ENCODE results near the gene KLHL42.
"Not testable (repeated sequence)": the region's sequence is repeated elsewhere in the genome, so short reads cannot be mapped to it uniquely, and the experiment has no call there.

KLHL42 gene, protein sequence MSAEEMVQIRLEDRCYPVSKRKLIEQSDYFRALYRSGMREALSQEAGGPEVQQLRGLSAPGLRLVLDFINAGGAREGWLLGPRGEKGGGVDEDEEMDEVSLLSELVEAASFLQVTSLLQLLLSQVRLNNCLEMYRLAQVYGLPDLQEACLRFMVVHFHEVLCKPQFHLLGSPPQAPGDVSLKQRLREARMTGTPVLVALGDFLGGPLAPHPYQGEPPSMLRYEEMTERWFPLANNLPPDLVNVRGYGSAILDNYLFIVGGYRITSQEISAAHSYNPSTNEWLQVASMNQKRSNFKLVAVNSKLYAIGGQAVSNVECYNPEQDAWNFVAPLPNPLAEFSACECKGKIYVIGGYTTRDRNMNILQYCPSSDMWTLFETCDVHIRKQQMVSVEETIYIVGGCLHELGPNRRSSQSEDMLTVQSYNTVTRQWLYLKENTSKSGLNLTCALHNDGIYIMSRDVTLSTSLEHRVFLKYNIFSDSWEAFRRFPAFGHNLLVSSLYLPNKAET

DNA sequence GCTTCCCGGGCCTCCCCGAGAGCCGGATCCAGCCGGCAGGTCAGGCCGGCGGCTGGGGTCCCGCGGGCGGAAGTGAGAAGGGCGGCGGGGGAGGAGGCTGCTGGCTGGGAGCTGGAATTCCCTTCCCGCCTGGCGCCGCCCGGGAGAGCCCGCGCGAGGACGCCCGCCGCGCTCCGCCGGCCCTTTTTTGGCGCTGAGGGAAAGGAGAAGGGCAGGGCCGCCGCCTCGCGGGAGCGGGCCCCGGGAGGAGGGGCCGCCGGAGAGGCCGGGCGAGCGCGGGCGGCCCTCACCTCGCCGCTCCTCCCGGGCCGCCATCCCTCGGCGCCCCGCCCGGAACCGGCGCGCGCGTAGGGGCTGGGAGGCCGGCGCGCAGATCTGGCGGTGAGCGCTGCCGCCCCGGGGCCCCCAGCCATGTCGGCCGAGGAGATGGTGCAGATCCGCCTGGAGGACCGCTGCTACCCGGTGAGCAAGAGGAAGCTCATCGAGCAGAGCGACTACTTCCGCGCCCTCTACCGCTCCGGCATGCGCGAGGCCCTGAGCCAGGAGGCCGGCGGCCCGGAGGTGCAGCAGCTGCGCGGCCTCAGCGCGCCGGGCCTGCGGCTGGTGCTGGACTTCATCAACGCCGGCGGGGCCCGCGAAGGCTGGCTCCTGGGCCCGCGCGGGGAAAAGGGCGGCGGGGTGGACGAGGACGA lies at the start of gene KLHL42, which contains the start of gene MANSC4:
Gene KLHL42 (plus strand): TSS at position 314 of the 692 bp plus-strand sequence. CDS start 98 bp downstream, at position 412.
Gene MANSC4 (minus strand): TSS at position 317 of the 692 bp plus-strand sequence. CDS start 8,960 bp downstream, outside the sequence.
- DNase-seq (ENCODE audit: low spot score) = peak; percentile 66

DNA sequence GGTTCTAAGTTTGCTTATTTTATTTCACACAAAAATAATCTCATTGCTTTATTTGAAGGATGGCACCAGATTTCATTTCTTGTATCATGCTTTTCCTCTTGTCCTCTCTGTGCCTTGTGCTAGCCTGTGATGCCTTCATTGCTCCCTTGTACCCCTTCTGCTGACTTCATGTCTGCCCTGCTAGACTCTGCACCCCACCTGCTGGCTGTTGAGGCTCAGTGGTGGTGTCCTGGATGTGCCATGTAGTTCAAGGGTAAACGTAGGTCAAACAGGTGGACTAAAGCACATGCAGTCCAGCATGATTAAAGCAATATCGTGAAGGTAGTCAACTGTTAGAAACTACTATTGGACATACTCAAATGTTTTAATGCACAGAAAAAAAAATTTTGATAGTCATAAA lies 47.8 kb upstream of the KLHL42 start:
- no peak for DNase-seq (ENCODE audit: low spot score)

DNA sequence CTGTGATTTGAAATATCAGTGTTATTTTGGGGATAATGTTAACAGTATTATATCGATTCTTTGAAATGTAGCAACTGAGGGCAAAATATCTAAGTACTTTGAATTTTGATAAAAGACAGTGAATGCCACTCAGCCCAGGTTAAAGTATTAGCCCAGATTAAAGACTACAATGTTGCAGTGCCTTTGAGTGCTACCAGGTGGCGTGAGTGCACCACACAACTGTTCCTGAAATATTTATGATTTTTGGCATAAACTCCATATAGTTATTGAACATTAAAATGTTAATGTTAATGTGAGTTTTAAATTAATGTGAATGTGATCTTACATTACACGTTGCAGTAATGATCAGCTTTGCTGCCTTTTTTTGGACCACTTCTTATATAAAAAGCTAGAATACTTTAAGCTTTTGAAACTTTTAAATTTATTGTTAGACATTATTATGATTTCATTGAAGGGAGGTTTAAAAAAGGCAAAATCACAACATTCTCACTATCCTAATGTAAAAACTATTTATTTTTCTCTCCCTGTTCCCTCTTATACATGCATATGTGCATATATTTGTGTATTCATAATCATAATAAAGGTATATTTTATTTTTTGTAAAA lies 46.9 kb upstream of the KLHL42 start:
- peak; percentile 49 for DNase-seq (ENCODE audit: low spot score)

DNA sequence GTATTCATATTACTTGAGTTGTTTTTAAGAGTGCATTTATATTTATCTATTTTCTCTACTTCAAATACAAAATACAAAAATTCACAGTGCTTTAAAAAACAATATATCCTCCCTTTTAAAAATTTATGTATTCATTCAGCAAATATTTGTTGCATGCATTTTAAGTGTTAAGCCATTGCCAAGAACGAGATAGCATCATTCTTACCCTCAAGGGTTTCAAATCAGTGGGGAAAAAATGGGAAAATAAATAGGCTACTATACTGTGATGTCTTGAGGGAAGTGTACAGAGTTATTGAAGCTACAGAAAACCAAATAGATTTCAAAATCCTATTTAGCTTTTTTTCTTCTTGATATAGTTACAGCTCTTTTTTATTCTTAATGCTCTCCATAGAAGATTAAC lies 46.2 kb upstream of the KLHL42 start:
- no peak for DNase-seq (ENCODE audit: low spot score)

DNA sequence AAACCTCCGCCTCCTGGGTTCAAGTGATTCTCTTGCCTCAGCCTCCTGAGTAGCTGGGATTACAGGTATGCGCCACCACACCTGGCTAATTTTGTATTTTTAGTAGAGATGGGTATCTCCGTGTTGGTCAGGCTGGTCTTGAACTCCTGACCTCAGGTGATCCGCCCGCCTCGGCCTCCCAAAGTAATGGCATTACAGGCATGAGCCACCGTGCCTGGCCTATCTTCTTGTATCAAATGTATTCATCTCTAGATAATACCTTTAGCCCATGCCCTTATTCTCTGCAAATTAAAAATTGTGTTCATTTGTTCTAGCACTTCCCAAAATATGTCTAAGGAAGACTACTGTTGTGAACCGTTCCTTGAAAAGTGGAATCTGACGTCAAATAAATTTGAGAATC lies 45.7 kb upstream of the KLHL42 start:
- not testable (repeated sequence) for DNase-seq (ENCODE audit: low spot score)

DNA sequence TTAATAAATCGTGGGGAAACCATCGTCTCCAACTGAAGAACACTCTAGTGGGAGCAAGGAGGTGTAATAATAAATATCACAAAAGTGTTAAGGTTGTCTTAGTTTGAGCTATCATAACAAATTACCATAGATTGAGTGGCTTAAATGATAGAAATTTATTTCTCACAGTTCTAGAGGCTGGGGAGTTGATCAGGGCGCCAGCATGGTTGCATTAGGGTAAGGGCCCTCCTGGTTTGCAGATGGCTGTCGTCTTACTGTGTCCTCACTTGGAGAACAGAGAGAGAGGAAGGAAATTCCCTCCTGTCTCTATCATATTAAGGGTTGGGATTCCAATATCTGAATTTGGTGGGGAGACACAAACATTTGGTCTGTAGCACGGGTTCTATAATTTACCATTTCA lies 36.4 kb upstream of the KLHL42 start:
- DNase-seq (ENCODE audit: low spot score) = no peak

DNA sequence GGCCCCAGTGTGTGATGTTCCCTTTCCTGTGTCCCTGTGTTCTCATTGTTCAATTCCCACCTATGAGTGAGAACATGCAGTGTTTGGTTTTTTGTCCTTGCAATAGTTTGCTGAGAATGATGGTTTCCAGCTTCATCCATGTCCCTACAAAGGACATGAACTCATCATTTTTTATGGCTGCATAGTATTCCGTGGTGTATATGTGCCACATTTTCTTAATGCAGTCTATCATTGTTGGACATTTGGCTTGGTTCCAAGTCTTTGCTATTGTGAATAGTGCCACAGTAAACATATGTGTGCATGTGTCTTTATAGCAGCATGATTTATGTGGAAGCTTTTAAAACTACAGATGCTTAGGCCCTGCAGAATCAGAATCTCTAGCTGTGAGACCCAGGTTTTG lies 34.3 kb upstream of the KLHL42 start:
- DNase-seq (ENCODE audit: low spot score) = not testable (repeated sequence)

DNA sequence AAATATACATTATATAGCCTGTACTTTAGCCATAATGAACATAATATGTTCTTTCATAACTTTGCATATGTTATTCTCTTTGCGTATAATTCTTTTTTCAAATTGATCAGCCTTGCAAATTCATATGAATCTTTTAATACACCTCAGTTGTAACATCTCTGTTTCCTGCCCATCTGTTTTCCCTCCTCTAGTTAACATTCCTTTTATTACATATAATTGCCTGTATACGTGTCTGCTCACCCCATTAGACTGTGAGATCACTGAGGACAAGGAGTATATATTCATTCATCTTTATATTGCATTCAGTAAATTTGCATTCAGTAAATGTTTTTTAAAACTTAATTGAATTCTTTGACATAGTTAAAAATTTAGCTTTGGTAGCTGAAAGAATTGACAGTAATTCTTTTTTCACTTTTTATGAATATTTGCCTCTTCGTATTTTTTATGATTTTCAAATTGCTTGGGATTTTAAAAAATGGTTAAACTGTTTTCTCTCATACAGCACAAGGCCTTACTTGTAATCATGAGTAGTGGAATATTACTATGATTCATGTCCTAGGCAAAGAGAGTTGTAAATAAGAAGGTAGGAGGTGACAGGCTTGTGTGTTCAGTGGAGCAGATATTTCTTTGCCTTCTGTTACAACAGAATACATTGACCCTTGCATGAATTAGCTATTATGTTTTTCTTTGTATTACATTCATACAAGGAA lies 32.8 kb upstream of the KLHL42 start:
- DNase-seq (ENCODE audit: low spot score) = no peak

DNA sequence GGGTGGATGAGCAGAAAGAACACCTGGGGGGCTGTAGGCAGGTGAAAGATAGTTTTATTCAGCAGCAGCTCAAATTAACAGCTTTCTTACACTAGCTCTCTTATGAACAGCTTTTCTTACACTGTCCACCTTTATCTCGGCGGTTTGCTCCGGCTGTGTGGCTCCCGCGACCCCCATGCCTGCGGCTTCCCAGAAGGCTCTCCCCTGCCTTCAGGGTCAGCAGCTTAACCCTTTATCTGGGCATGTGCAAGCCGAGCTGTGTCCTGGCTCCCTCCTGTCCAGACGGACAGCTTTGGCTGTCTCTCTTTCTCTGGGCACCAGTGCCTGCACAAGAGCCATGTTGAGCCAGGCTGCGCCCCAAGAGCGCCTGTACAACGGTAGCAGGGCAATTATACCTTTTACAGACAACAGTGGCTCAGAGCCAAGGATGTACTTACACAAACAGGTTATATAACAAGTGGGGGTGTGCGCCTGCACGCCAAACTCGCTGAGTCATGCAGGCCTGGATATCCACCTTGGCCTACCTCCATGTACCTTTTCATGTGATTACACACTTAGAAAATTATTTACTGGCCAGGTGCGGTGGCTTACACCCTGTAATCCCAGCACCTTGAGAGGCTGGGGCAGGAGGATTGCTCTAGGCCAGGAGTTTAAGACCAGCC lies 28.5 kb upstream of the KLHL42 start:
- no peak for DNase-seq (ENCODE audit: low spot score)

DNA sequence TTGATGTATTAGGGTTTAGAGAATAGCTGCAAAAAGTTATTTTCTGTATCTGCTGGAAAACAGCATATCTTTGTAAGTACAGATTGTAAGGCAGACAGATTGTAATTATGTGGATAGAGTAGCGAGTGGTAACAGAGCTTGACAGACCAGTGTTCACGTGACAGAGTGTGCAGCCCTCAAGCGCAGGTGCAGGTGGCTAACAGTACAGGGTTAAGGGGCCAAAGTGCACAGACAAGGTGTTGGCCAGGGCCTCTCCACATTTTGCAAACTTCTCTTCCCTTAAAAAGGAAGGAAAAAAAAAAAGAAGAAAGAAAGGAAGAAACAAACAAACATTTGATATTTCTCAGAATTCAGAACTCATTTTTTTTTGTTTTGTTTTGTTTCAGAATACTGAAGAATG lies 25.2 kb upstream of the KLHL42 start:
- no peak for DNase-seq (ENCODE audit: low spot score)

DNA sequence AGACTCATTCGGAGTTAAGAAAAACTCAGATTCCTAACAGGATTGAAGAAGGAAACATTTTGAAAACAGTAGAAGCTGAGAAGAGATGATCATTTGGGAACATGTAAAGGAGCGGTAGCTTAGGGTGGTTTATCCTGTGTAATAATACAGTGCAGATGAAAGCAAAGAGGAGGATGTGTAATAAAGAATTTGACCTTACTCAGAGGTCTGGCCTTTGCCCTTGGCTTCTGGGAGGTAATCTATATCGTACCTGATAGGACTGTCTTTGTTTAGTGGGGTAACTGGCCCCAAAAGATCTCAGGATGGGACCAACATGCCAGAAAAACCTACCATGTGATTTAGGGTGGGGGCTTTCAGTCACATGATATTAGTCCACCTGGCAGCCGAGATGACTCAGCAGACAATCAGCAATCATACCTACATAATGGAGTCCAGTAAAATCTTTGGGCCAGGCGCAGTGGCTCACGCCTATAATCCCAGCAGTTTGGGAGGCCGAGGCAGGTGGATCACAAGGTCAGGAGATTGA lies 23.3 kb upstream of the KLHL42 start:
- DNase-seq (ENCODE audit: low spot score) = no peak

DNA sequence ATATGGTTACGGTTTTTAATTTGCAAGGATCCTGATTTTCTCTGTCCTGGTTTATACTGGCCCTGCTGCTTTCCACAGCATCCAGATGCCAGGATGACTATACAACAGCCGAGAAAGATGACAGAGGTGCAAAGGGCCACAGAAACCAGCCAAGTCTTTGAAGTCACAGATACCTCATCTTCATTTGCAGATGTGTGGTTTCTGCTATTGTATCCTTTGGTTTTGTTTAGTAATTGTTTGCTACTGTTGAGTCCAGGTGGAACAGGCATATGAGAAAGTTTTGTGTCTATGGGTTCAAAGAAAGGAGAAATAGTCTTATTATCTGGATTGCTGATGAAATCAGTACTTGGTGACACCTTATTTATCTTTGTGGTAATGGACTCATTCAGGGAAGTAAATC lies 17.3 kb upstream of the KLHL42 start:
- DNase-seq (ENCODE audit: low spot score) = no peak

DNA sequence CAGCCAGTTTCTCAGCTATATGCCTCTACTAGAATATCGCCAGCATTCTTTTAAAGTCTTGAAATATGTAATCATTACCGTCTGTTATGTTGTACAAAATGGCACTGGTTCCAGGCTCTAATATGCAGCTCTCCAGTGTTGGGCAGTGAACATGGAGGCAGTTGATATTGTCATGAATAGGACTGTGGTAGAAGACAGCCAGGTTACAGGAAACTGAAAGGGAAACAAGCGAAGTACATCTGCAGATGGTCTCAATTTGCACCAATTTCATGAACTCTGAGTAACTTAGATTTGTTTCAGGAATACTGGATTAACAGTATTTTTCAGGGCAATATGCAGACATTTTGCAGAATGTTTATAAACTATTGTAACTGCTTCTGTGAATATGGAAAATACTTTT lies 13.4 kb upstream of the KLHL42 start:
- DNase-seq (ENCODE audit: low spot score) = no peak

DNA sequence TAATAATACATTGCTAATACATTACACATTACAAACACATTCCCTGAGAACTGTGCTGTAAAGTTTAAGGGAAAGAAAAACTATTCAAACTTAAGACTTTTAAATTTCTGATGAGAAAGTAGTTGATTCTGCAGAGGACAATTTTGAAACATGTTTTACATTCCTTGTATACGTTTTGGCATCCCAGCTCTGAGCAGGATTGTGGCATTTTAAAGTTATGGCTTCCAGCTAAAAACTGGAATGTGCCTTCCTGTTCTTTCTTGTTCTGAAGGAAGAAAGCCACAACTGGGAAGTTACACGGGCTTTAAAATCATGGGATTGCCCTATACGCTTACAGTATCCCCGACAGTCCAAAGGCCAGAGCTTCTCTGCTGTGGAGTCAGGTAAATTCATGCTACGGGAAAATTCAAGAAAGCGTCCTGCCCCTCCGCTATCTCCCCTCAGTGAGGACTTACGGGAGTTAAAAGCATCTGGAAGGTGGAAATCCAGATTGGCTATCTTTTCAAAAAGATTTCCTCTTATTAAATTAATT lies 10.8 kb upstream of the KLHL42 start:
- DNase-seq (ENCODE audit: low spot score) = no peak

DNA sequence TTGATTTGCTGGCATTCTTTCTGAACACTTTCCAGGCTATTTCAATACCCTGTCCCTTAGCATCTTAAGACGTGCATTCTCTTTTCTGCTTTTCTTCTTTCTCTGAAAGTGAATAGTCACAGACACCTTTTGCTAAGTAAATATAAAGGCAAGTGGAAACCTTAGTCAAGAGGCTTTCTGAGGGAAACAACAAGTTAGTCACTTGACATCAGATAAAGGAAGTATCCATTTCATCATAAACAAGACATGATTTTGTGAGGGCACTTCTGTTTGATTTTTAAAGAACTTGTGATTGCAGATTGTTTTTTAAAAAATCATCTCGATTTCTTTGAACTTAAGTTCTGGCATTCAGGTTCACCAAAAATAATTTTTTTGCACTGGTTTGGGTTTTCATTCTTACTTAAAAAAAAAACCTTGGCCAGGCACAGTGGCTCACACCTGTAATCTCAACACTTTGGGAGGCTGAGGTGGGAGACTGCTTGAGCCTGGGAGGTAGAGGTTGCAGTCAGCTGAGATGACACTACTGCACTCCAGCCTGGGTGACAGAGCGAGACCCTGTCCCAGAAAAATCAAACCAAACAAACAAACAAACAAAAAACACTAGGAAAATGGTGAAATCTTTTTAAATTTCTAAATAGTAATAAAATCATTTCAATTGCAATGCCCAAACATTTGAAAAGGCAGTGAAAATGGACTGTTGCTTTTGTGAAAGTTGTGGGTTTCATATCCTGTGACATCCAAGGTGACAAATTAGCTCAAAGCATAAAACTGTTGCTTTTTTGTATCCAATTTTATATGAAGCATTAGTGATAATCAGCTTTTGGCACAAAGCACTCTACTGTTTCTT lies 8.3 kb upstream of the KLHL42 start:
- no peak for DNase-seq (ENCODE audit: low spot score)

DNA sequence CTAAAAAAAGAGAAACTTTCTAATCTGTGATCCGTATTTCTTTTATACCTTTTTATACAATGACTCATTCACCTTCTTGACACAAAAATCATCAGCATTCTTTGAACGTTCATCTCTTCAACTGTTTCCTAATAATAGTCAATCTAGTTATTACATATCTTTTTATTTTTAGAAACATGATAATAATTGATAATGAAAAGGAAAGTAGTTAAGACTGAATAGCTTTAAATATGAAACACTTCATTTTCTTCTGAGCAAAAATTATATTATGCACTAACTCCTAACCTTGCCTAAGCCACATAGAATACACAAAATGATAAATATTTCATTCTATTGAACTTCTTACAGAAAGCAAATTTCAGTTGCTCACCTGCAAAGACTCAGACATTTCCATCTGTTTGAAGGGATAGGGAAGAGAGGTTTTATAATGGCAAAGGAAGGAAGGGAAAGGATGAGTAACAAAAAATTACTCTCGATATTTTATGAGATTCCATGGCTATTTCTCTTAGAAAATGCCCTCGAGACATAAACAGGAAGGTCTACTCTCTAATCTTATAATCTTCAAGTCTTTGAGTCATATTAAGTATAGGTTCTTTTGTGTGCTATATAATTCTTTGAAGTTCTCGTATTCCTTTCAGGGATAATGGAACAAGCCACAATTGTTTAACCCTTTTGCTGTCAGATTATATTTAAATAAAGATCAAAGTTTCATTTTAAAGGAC lies 7.5 kb upstream of the KLHL42 start:
- no peak for DNase-seq (ENCODE audit: low spot score)

DNA sequence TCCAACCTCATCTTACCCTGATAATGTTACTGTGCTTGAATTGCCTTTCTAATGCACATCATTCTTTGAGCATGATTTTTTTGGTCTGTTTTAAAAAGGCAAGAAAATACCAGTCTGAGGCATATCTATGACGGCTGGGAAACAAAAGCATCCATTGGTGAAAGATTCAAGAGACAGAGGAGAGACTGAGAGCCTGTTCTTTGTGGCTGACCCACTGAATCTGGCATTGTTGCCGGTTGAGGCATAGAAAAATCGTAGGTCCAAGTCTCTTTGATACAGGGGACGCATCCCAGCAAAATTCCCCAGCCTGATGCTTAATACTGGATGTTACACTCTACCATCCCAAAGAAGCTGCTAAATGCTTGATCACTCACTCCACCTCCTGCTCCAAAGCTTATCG lies 2.9 kb upstream of the KLHL42 start:
- DNase-seq (ENCODE audit: low spot score) = no peak

DNA sequence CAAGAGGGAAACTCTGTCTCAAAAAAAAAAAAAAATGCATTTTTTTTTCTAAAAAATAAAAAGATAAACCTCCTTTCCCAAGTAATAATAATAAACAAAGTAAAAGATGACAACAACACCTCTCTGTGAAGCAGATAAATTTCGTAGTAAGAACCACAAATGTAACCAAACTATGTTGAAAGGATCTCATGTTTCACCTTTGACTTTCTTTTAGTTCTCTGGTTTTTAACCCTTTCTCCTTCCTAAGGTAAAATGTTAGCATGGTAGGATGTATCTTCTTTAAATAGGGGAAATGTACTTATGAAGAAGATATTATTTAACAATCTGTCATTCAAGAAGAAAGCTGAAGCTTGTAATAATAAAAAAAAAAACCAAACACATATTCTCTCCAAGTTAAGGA lies 1.8 kb upstream of the KLHL42 start:
- DNase-seq (ENCODE audit: low spot score) = no peak

DNA sequence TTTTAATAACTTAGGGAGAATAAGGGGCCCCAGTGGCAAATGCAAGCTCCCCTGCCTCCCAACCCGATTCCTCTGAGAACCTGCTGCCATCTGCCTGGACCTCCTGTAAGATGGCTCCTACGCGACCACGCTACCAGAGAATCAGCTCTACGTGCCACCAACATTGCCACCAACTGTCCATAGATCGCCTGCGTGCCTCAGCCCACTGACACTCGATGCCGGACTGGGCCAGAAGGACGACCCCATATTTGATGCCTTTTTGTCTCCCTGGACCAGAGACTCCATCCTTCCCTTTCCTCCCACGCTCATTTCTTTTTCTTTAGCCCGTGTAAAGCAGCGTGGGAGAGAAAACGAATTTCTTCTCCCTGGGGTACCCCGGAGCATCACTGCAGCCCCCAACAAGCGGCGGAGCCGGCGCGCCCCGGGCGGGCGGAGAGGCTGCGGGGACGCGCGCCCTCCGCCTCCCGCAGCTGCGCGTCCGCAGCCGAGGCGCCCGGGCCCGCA lies 565 bp upstream of the KLHL42 start:
- no peak for DNase-seq (ENCODE audit: low spot score)
